Activated CD4-positive, alpha-beta T cell treated with anti-CD3 and anti-CD28 coated beads, Interleukin-2, amount 50 U/mL, for 48 hours (primary cell): ENCODE data around the gene DHCR7.
A peak's percentile ranks its signal among the peaks of the same experiment; 100 is the strongest.

ENCODE experiments used
- DNase-seq, 2 experiments: peaks; one replicate each; pipeline ENCODE4 v3.0.0-alpha.2; 2020

DHCR7 gene

DNA sequence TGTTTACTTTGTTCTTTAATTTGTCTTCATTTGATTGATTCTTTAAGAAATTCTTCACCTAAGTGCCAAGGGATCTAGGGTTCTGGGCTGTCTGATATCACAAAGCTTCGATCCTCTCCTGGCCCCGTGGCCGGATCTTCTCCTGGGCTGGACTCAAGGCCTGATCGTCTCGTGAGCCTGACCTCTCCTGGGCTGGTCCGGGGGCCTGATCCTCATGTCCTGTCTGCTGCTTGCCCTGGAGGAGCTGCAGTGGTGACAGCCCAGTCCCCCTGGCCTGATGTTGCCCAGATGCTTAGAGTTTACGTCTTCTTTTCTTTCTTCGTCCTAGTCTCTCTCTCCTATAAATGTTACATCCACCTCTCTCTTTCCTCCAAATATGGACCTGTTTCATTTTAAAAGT lies 8.1 kb upstream of the DHCR7 start:
- no peak for DNase-seq

DNA sequence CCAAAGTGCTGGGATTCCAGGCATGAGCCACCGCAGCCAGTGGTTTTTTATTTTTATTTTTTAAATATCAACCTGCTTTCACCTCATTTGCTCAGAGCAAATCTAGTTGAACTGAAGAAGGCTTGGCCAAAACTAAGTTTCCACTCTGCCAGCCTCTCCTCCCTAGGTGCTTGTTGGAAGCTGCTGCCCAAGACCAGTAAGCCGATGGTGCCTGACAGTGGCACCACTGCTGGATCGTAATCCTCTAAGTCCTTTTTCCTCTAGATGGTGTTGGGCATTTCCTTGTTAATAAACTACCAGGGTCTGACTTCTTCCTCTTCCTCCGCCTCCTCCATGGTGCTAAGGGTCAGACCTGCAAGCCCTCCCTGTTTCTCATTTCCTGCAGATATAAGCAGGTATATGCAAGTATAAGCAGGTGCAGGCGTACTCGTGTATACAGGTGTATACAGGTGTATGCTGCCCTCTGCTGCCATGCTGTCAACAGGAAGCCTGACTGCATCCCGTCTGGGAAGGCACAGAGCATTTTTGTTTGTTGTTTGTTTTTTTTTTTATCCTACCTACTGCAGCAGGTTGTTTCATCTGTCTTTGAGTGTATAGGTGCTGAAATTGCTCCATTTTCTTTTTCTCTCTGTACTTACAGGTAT lies 6.4 kb upstream of the DHCR7 start:
- no peak for DNase-seq

DNA sequence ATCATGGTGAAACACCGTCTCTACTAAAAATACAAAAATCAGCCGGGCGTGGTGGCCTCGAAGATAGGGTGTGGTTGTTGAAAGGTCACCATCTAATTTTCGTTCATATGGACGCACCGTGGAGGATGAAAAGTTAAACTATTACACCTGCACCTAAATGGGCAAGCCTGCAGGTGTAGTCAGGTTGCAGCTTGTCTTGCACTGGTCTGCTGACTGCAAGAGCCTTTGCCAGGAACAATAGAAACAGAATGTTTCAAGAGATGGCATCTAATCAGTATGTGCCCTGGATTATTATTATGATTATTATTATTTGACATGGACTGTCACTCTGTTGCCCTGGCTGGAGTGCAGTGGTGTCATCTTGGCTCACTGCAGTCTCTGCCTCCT lies 5.7 kb upstream of the DHCR7 start:
- no peak for DNase-seq

DNA sequence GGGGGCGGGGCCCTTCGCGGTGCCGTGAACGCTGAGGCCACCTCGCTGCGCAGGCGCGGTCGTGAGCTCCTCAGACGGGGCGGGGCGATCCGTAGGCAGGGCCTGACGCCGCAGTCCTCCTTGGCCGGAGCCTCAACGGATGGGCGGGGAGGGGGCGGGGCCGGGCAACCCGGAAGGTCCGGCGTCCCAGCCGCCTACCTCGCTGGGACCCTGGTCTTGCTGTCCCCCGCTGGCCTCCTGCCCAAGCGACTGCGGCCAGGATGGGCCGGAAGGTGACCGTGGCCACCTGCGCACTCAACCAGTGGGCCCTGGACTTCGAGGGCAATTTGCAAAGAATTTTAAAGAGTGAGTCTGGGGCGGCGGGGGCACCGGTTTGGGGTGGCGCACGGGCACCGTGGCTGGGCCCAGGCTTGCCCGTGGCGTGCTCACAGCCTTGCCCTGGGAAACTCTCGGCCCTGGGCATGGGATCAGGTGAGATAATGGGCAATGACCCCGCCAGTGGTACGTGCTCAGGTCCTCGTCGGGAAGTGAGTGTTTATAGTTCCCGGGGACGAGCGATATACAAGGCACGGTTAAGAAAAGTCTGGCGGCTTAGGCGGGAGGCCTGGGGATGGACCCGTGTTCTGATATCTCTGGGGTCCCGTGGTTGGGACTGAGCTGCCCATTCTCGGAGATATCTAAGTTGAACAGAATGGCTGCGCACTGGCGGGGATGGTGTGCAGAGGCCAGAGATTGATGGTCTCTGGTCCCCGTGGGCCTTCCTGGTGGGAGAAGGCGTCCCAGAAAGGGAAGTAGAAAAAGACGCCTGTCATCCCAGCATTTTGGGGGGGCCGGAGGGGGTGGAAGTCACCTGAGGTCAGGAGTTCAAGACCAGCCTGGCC lies 5.1 kb upstream of the DHCR7 start, which contains the start of gene NADSYN1:
NADSYN1 (plus strand) TSS at position 167 of the 881 bp plus-strand sequence; CDS start at position 261, 94 bp downstream.
- DNase-seq: peak; percentile 97

DNA sequence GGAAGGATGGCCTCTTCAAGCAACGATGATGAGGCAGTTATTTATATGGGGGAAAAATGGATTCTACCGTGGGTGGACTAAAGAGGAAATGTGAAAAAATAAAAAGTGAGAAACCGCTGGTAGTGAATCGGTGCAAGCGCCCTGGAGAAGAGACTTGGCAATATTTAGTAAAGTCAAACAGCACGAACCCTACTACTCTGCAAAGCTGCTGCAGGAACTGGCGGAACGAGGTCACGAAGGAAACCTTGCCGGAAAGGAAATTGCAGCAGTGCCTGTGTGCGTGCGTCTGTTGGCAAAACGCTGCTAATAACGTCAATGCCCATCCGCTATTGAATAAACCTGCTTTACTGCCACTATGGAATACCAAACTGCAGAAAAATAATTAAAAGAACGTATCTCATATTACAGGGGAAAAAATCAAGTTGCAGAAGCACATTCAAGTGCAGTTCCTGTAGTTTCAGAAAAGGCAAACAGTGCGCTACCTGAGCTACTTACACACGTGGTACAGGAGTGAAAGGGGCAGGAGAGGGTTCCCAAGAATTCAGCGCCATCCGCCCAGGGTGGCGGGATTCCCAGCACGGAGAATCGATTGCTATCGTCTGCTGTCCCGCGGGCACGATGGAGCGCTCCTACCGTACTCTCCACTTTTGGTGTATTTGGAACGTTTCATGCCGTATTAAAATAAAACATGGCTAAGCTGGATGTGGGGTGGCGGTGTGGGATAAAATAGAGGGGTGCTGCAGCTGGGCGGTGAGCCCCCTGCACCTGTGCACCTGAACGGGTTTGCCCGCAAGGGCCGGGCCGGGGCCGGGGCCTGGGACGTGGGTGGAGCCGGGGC lies 4.2 kb upstream of the DHCR7 start:
- peak; percentile 46 to 54 for DNase-seq

DNA sequence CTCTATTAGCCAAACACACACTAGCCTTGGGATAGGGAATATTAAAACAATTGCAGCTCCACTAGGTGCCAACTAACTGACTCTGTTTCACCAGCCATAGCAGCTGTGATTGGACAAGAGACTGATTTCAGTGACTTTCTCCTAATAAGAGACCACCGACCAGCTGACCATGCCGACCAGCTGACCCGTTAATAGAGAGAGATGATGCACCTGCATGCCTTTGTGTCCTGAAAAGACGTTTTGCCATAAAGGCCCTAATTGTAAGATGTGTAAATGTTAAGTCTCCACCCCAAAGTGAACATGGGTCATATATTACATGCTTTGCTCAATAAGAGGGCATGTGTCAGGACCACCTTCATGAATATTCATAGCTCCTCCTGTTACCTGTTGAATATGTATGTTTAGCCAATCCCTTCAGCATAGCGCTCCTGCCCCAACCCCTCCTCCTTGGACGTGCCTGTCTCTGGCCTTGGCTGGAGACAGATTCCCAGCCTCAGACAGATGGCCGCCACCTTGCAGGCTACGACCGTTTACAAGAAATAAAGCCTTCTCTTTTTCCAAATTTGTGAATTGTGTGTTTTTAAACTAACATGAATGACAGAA lies 3.5 kb upstream of the DHCR7 start:
- DNase-seq: peak in 1 of 2 experiments; percentile 6

DNA sequence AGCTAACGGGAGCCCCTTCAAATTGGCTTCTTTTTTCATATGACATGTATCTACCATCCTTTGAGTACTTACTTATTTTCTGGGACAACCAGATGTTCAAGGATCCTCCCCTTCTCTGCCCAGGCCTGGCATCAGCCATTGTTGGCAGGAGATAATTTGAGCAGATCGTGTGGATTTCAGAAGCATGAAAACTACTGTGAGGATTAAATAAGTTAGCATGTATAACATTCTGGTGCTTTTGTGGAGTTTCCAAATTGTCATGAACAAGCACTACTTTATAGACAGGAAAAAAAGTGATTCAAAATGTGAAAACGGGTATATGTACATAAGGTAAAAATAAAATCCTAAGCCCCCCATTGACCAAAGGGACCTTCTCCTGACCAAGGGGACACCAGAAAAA lies 2.7 kb upstream of the DHCR7 start:
- no peak for DNase-seq

DNA sequence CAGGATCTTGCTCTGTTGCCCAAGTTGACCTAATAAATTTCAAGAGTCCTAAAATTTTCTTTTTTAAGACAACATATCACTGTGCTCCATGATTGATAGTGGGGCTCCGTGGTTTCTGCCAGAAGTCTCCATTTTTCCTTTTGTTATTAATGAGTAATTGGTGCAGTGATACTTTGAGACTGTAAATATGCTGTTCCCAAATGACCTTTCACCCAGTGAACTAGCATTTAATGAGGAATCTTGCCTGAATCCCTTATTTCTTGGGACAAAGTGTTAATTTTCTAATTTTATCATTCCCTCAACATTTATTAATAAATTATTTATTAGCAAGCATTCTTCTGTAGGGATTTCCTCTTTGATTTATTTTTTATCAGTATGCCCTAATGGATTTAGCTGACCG lies 2.3 kb upstream of the DHCR7 start:
- no peak for DNase-seq

DNA sequence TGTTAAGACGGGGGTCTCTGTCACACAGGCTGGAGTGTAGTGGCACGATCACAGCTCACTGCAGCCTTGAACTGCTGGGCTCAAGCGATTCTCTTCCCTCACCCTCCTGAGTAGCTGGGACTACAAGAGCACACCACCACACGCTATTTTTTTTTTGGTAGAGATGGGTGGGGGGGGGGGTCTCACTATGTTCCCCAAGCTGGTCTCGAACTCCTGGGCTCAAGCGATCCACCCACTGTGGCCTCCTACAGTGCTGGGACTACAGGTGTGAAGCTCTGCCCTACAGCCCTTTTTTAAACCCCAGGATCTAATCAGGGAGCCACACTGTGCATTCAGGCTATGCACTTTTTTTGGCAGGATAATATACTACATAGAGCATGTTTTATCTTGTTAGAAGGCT lies 1.4 kb upstream of the DHCR7 start:
- DNase-seq: no peak

DNA sequence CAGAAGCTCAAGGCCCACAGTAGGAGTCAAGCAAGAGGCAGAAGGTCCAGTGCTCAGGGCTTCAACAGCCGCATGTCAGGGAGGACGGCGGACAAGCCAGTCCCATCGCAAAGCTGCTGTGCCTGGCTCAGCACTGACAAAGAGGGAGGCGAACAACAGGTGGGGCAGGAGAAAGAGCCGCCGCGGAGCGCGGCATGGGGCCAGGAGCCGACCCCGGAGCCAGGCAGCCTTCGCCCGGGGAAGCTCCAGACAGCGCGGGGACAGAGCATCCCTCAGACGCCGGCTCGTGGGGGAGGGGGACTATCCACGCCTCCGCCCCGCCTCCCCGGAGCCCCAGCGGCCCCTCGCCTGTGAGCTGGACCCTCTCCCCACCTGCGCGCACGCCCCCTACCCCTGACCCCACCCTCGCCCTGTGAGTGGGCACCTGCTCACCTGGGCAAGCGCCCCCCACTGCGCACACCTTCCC lies 369 bp downstream of the DHCR7 start:
- DNase-seq: peak; percentile 43 to 50

DNA sequence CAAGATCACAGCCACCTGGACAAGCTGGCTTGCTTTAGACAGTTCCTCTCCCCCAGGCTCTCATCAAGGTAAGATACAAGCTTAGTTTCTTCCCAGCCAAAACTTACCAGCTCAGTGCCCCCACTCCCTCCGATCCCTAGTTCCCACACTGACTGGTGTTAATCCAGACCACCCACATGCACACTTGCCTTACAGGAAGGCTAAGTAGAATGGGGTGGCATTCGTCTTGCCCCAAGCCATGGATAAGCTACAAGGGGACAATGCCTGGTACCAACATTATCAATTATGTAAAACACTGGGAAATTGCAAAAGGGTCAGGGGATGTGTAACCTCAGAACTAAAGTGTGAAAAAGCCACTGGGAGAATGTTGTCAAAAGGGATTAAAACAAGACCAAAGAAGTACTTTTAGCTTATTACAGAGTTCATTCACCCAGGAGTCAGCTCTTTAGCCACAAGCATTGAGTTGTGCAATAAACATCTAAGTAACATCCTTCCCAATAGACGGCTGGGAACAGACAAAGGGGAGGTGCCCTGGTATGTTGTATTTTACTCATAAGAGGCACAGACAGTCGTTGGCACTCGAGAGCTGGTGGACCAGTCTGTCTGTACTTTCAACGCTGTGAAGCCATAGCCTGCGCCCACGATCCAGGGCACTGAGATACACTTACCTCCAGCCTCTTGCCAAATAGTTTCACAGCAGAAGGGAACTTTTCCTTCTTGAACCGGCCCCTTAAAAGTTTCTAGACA lies 1.1 kb downstream of the DHCR7 start:
- DNase-seq: no peak

DNA sequence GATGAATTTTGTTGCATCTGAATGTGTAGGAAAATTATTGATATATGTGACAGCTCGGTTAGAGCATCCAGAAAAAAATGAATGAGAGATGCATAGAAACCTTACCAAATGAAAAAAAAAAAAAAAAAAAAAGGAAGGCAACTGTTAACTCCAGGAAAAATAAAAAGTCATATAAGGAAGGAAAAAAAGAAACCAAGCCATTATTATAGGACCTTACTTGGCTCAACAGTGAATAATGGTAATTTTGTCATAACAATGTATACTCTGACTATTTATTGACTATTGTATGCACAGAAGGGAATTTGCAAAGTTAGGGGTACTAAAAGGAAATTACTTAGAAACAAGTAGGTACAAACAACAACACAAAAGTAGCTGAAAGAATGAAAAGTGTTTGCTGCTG lies 2.0 kb downstream of the DHCR7 start:
- DNase-seq: no peak

DNA sequence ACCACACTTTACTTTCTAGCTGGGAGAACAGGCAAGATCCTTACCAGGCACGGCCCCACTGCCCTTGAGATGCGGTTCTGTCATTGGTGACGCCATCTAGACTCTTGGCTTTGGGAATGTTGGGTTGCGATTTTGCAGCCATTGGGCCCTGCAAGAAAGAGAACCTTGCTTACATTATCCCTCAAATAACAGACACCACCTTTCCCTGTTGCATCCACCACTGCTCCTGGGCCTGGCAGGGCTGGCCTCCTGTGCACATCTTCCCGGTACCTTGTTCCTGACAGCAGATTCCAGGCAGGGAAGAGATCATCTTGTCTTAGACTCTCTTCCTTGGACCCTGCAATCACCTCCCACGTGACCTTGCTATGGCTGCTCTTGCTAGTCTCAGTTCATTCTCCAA lies 3.4 kb downstream of the DHCR7 start:
- no peak for DNase-seq

DNA sequence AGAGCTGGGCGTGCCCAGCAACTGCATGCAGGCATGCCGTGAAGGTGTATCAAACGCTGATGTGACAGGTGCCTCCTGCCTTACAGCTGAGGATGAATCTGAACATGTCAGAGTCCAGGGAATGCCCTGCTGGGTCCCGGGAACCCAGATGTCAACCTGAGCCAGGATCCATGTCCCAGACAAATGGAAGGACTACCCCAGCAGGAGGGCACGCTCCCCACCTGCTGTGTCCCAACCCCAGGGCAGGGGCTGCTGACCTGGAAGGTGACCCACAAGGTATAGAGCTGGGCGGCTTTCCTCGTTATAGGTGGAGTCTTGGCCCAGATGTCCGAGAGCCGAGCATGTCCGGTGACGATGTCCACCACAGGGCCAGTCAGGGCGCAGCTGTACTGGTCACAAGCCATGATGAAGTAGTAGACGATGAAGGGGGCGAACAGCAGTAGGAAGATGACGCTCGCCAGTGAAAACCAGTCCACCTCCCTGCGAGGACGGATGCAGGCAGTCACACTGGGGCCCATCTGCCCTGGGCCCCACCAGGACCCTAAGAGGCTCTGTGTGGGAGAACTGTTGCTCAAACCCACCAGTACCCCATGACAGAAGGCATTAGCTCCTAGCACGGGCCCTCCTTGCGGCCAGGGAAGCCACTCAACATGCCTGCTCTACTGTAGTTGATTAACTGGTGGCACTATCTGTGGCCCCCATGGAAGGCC lies 4.3 kb downstream of the DHCR7 start:
- DNase-seq: no peak

DNA sequence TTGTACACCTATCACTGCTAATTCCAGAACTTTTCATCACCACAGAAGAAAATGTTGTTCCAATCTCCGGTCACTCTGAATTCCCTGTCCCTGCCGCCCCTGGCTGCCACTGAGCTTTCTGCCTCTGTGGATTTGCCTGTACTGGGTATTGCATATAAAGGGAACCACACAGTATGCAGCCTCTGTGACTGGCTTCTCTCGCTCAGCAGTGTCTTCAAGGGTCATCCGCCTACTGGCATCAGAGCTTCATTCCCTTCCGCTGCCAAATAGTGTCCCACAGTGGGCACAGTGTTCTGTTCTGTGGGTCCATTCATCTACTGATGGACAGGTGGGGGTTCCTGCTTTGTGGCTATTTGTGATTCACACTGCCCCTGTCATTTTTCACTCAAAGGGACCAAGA lies 5.3 kb downstream of the DHCR7 start:
- DNase-seq: no peak

DNA sequence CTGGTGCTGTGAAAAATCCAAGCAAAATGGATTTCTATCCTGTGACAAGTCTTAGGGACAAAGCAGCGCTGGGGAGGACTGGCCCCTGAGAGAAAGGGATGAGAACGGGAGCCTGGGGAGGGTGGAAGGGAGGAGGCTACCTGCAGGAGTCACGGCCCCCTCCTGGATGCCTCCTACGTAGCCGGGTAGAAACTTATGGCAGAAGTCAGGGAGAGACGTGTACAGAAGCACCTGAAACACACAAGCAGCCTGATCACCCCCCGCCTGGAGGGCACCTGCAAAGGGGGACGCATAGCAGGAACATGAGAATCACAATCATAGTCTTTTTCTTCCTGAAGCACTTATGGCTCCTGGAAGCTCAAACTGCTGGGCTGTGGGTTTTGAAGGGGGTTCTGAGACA lies 6.1 kb downstream of the DHCR7 start:
- no peak for DNase-seq

DNA sequence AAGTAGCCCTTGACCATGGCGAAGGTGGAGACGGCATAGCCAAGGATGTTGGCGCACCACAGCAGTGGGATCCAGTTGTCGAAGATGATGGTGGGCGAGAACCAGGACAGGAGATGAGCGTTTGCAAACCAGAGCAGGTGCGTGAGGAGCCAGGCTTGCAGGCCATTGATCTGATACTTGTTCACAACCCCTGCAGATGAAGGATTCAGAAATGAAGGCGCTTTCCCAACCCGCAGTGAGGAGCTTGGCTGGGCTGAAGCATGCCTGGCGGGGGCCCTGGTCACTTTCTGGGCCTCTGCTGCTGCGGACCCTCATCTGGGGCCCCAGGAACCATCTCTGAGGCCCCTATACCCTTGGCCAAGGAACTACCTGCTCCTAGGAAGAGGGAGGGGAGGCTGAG lies 6.9 kb downstream of the DHCR7 start:
- DNase-seq: no peak

DNA sequence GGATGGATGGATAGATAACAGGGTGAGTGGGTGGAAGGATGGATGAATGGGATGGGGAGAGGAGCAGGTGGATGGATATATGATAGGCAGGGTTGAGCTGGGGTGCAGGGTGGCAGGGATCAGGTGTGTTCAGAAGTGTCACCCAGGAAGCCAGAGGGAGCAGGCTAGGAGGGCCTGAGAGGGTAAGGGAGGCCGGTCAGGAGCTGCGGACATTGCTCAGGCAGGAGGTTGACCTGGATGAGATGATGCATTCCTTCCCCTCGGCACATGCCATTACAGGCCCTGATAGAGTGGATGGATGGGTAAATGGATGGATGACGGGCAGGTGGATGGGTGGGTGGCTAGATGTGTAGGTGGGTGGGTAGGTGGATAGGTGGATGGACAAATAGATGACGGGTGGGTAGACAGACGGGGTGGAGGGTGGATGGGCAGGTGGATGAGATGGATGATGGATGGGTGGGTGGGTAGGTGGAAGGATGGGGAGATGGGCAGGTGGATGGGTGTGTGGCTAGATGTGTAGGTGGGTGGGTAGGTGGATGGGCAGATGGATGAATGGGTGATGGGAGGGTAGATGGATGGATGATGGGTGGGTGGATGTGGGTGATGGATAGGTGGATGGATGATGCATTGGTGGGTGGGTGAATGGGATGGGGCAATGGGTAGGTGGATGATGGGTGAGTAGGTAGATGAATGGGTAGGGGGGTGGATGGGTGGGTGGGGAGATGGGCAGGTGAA lies 8.0 kb downstream of the DHCR7 start:
- no peak for DNase-seq

DNA sequence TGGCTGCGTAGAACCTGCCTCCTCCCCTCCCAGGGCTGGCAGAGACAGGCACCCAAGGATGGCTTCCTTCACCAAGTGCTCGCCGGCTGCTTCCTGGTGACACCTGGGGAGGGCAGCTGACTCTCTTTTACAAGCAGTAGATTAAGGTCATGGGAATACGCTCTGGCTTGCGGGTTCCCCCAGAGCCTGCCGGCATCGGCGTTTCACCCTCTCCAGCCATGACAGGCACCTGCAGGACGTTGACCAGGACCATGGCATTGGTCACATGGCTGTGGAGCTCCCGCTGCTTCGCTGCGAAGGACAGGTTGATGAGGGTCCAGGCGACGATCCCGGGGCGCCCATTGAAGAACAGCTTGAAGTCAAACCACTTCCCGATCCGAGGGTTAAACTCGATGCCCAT lies 9.5 kb downstream of the DHCR7 start:
- no peak for DNase-seq

DNA sequence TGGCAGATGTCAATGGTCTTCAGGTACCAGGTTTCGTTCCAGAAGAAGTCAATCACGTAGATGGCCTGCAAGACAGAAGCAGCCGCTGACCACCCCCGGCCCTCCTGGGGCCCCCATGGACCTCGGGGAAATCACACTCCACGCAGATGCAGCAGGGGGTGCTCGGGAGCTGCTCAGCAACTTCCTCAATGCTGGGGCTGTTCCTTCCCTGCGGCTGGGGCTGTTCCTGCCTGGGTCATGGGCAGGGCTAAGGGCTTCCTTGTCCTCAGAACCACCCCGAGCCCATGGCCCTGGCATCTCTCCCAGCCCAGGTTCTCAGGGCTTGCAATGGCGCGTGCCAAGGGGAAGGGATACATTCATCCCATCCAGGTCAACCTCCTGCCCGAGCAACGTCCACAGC lies 10.3 kb downstream of the DHCR7 start:
- no peak for DNase-seq

DNA sequence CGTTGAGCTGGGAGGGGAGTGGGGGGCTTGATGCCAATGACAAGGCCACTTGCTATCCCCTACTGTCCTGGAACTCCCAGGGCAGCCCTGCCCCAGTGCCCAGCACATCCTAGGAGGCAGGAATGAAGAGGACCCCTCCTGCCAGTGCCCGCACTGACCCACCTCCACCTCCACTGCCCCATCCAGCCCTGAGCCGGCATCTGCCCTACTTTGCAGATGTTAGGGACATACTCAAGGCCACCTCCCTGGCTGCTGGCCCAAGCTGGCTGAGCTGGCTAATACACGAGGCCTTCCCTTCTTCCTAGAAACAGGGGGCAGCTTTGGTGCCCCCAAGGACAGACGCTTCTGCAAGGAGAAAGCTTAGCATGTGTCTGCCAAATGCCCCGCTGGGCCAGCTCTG lies 10.8 kb downstream of the DHCR7 start:
- no peak for DNase-seq
